SK-N-SH (cell line): Measurements from ENCODE around the gene NXPE3. TPM values are rescaled to one million over a fixed set of nuclear protein-coding genes. Genes with fewer than 3 reads are reported as not detected.
"Not testable (repeated sequence)": the region's sequence is repeated elsewhere in the genome, so short reads cannot be mapped to it uniquely, and the experiment has no call there.

Experiments
- CTCF ChIA-PET: fragments of 300-600, 350-600 bp; formaldehyde crosslinking; extraction: SDS; loops from one replicate; lab custom pipeline; 2021; lab: Yijun Ruan, JAX
- POLR2A ChIA-PET: fragments of 350-600 bp; sonication (Branson Sonifier 250); formaldehyde crosslinking; extraction: SDS; loops from one replicate; lab custom pipeline; 2020; ENCODE audit warnings: antibody characterized with exemption, inconsistent platforms; lab: Yijun Ruan, JAX
- DNase-seq: peaks from one replicate; pipeline ENCODE4 v3.0.0; 2012
- H2AFZ ChIP-seq: fragments of 200-600 bp; sonication (generic); 2 replicates; pipeline ENCODE4 v1.8.1; 2016; ENCODE audit warnings: antibody characterized with exemption, mild to moderate bottlenecking, low read depth
- H3F3A ChIP-seq: fragments of 200-600 bp; sonication (generic); replicated peaks from 2 replicates; pipeline ENCODE3; 2016; ENCODE audit warnings: antibody characterized with exemption, mild to moderate bottlenecking; ENCODE audit not compliant: insufficient read depth
- H3K27ac ChIP-seq, 2 experiments: fragments of 200-500 bp in 1 of 2; fragments of 200-600 bp in 1 of 2; sonication (Bioruptor generic) in 1 of 2; sonication (generic), shearing (Covaris generic) in 1 of 2; 2 replicates each; pipeline versions ENCODE4 v1.5.1 to v1.6.1; 2014 to 2016; ENCODE audit warnings: low read depth in 2 of 2, inconsistent platforms in 1 of 2, low read length in 1 of 2, mild to moderate bottlenecking in 1 of 2, mixed read lengths in 1 of 2
- H3K27me3 ChIP-seq: fragments of 200-600 bp; sonication (generic), shearing (Covaris generic); 2 replicates; pipeline ENCODE4 v1.6.1; 2016; ENCODE audit warnings: mixed run types; ENCODE audit not compliant: insufficient read depth
- H3K36me3 ChIP-seq, 2 experiments: fragments of 200-500 bp in 1 of 2; fragments of 200-600 bp in 1 of 2; sonication (Bioruptor generic) in 1 of 2; sonication (generic) in 1 of 2; replicated peaks in 1 of 2; 2 replicates each; pipeline versions ENCODE3 to v1.5.1; 2014 to 2016; ENCODE audit warnings: low read length in 1 of 2, mild to moderate bottlenecking in 1 of 2; ENCODE audit not compliant: insufficient read depth in 2 of 2, control insufficient read depth in 1 of 2
- H3K4me1 ChIP-seq, 2 experiments: fragments of 200-500 bp in 1 of 2; fragments of 200-600 bp in 1 of 2; sonication (Bioruptor generic) in 1 of 2; sonication (generic), shearing (Covaris generic) in 1 of 2; 2 replicates each; pipeline versions ENCODE4 v1.5.1 to v1.6.1; 2014 to 2016; ENCODE audit warnings: low read depth in 1 of 2, low read length in 1 of 2, mixed run types in 1 of 2; ENCODE audit not compliant: insufficient read depth in 2 of 2, control insufficient read depth in 1 of 2
- H3K4me2 ChIP-seq: fragments of 200-600 bp; sonication (generic), shearing (Covaris generic); 2 replicates; pipeline ENCODE4 v1.6.1; 2017; ENCODE audit warnings: mixed run types
- H3K4me3 ChIP-seq, 2 experiments: fragments of 200-500 bp in 1 of 2; fragments of 200-600 bp in 1 of 2; sonication (Bioruptor generic) in 1 of 2; sonication (generic), shearing (Covaris generic) in 1 of 2; 2 replicates each; pipeline versions ENCODE4 v1.5.1 to v1.8.1; 2014 to 2016; ENCODE audit warnings: low read depth in 2 of 2, inconsistent platforms in 1 of 2, low read length in 1 of 2, mild to moderate bottlenecking in 1 of 2, mixed read lengths in 1 of 2, moderate library complexity in 1 of 2
- H3K79me2 ChIP-seq: fragments of 200-600 bp; sonication (generic); 2 replicates; pipeline ENCODE4 v1.8.1; 2017; ENCODE audit warnings: mild to moderate bottlenecking; ENCODE audit not compliant: insufficient read depth
- H3K9ac ChIP-seq: fragments of 200-600 bp; sonication (generic); 2 replicates; pipeline ENCODE4 v1.6.1; 2017; ENCODE audit warnings: mixed run types
- H3K9me2 ChIP-seq: fragments of 200-600 bp; sonication (generic); 2 replicates; pipeline ENCODE4 v1.6.1; 2017; ENCODE audit warnings: mixed run types
- H3K9me3 ChIP-seq: fragments of 200-600 bp; sonication (generic); 2 replicates; pipeline ENCODE4 v1.6.1; 2017; ENCODE audit warnings: mixed run types, mild to moderate bottlenecking, moderate library complexity
- H4K20me1 ChIP-seq: fragments of 200-600 bp; sonication (generic); 2 replicates; pipeline ENCODE4 v1.6.1; 2017; ENCODE audit warnings: mild to moderate bottlenecking, mixed run types; ENCODE audit not compliant: insufficient read depth
- POLR2AphosphoS5 ChIP-seq: IDR thresholded peaks from 2 replicates; pipeline ENCODE4 v1.6.1; 2012; ENCODE audit warnings: low read depth, low read length
- TAF1 ChIP-seq: IDR thresholded peaks from 2 replicates; pipeline ENCODE4 v1.6.1; 2012; ENCODE audit warnings: low read depth, mild to moderate bottlenecking, low read length, moderate library complexity, borderline replicate concordance
- WGBS: methylation state at CpG from one replicate; pipeline ENCODE4 v1.1.6; 2017; ENCODE audit warnings: low lambda C conversion rate; 5-methylcytosine and 5-hydroxymethylcytosine counted together
- polyA plus RNA-seq, 3 experiments: library from polyadenylated mRNA; depleted of rRNA; stranded (reverse); fragments of >200 nt; gene quantifications; 2 replicates each; pipeline ENCODE4 v1.2.3, GENCODE V29; 2012
- TF ChIP-seq, protein P1 (sequence below): IDR thresholded peaks from 2 replicates; pipeline ENCODE4; 2012
- TF ChIP-seq, protein P2 (sequence below): fragments of 200-600 bp; sonication (generic); IDR thresholded peaks from 2 replicates; pipeline ENCODE4 v1.6.1; 2017; ENCODE audit warnings: antibody characterized with exemption, mild to moderate bottlenecking, moderate library complexity

The NXPE3 gene
- polyA plus RNA-seq, 1 of the 3 experiments (the other 2 are of a cell fraction), result 21.3 TPM

- H3K9me2 ChIP-seq, result no peaks in the 10 kb centered on the region
- peak overlapping the region in 1 of 2 experiments; percentile 40; a peak in 2 of 4 replicates for H3K27ac ChIP-seq
- no peak overlapping the region for H3K9ac ChIP-seq
- H3K36me3 ChIP-seq, result peaks cover 44 to 47% of the 10 kb centered on the region in 2 experiments
- peaks cover 14% of the 10 kb centered on the region; the same call in 1 of the 2 replicates for H3K79me2 ChIP-seq
- WGBS, result 89% methylated on average over 3 of the region's 3 CpGs
- no peaks in the 10 kb centered on the region for H3K27me3 ChIP-seq
- ChIA-PET POLR2A (no interaction called here), CTCF (no interaction called here)
- peaks cover 10% of the 10 kb centered on the region; the same call in 1 of the 2 replicates for H4K20me1 ChIP-seq
- H3K4me2 ChIP-seq, result no peak overlapping the region
- TF ChIP-seq, protein P1, sequence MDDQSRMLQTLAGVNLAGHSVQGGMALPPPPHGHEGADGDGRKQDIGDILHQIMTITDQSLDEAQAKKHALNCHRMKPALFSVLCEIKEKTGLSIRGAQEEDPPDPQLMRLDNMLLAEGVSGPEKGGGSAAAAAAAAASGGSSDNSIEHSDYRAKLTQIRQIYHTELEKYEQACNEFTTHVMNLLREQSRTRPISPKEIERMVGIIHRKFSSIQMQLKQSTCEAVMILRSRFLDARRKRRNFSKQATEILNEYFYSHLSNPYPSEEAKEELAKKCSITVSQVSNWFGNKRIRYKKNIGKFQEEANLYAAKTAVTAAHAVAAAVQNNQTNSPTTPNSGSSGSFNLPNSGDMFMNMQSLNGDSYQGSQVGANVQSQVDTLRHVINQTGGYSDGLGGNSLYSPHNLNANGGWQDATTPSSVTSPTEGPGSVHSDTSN, result no peak
- TF ChIP-seq TAF1 (no peak), POLR2AphosphoS5 (0 out of 2 replicates have a peak, but pooled peaks have one; percentile 31)
- TF ChIP-seq, protein P2, sequence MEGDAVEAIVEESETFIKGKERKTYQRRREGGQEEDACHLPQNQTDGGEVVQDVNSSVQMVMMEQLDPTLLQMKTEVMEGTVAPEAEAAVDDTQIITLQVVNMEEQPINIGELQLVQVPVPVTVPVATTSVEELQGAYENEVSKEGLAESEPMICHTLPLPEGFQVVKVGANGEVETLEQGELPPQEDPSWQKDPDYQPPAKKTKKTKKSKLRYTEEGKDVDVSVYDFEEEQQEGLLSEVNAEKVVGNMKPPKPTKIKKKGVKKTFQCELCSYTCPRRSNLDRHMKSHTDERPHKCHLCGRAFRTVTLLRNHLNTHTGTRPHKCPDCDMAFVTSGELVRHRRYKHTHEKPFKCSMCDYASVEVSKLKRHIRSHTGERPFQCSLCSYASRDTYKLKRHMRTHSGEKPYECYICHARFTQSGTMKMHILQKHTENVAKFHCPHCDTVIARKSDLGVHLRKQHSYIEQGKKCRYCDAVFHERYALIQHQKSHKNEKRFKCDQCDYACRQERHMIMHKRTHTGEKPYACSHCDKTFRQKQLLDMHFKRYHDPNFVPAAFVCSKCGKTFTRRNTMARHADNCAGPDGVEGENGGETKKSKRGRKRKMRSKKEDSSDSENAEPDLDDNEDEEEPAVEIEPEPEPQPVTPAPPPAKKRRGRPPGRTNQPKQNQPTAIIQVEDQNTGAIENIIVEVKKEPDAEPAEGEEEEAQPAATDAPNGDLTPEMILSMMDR, result no peak
- H3K4me1 ChIP-seq, result peaks cover 0 to 14% of the 10 kb centered on the region in 2 experiments; a peak in 2 of 4 replicates
- no peak overlapping the region for H2AFZ ChIP-seq
- no peak for DNase-seq
- H3F3A ChIP-seq, result peaks cover 81% of the 10 kb centered on the region
- no peaks in the 10 kb centered on the region for H3K9me3 ChIP-seq
- H3K4me3 ChIP-seq, result no peak overlapping the region
These were observed 83.6 kb downstream of the NXPE3 start for GRCh38 chr3:101862416-101863165.

DNA sequence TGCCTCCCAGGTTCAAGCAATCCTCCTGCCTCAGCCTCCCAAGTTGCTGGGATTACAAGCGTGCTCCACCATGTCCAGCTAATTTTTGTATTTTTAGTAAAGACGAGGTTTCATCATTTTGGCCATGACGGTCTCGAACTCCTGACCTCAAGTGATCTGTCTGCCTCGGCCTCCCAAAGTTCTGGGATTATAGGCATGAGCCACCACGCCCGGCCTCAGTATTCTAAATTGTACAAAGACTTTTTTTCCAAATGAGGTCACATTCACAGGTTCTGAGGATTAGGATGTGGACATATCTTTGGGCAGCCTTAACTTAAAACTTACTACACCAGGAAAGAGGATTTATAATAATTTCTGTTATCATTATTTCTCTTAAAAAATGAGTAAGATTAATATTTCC is 85.9 kb downstream of the NXPE3 start:
- Histone ChIP-seq H3K36me3 (peaks cover 21 to 25% of the 10 kb centered on the region in 2 experiments), H3F3A (peaks cover 66% of the 10 kb centered on the region), H3K4me1 (peaks cover 0 to 17% of the 10 kb centered on the region in 2 experiments; a peak in 2 of 4 replicates), H3K27ac (peak overlapping the region; percentile 30 to 54; a peak in 3 of 4 replicates)
- not testable (repeated sequence) for H3K9me2 ChIP-seq, H2AFZ ChIP-seq, H3K4me2 ChIP-seq, H3K4me3 ChIP-seq, H3K9ac ChIP-seq, H3K27me3 ChIP-seq, H4K20me1 ChIP-seq, H3K9me3 ChIP-seq, DNase-seq, H3K79me2 ChIP-seq
- ChIA-PET CTCF (interaction anchor here (0.8 to 1.6 kb wide), 4 partner anchors 15 to 360 kb away, joined by 4 to 5 read pairs (median 4); partner anchors contain the start of gene NFKBIZ), POLR2A (interaction anchor here (1.4 kb wide), 1 partner anchor 16 kb away, joined by 5 read pairs; the partner anchor contains the start of gene NFKBIZ)
- over 99% methylated on average over 7 of the region's 7 CpGs for WGBS
